Peyer's patch (tissue), 4 donors: Measurements from ENCODE around the gene MRPS35.

ENCODE experiments used
- CTCF ChIP-seq, 6 experiments: fragments of 450-650 bp in 4 of 6; fragments of 200-600 bp in 2 of 6; sonication (generic) in 1 of 6; IDR thresholded peaks; one replicate each; pipeline ENCODE4 v1.5.1; 2017 to 2019; ENCODE audit warnings: antibody characterized with exemption in 6 of 6, mild to moderate bottlenecking in 3 of 6, moderate library complexity in 1 of 6
- POLR2A ChIP-seq, 2 donors: fragments of 450-650 bp; IDR thresholded peaks; one replicate each; pipeline ENCODE4 v1.5.1; 2017; ENCODE audit warnings: antibody characterized with exemption in 2 of 2, mild to moderate bottlenecking in 2 of 2, moderate library complexity in 2 of 2

GRCh38 chr12:27680619-27681018, 30.0 kb upstream of the MRPS35 start:
- TF ChIP-seq POLR2A (IDR thresholded peaks at IDR 0.05) (no peak), CTCF (IDR thresholded peaks at IDR 0.05) (no peak)
